ENCODE data around the gene MUC13.

Gene MUC13

DNA sequence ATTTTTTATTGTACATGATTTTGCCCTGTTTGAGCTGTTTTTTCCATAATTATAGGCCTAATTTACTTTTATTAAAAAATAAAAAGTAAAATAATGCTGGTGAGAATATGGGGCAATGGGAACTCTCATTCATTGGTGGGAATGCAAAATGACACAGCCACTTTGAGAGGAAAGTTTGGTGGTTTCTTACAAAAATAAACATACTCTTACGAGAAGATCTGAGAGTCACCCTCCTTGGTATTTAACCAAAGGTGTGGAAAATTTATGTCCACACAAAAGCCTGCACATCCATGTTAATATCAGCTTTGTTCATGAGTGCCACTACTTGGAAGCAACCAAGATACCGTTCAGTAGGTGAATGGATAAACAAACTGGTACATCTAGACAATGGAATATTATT, 9.8 kb downstream of the MUC13 start:
- Histone ChIP-seq H4K91ac (ENCODE audit: low read length) (no peak overlapping the region), H2AK5ac (ENCODE audit: low read length, severe bottlenecking) (no peak overlapping the region), H3K18ac (ENCODE audit: low read depth in 1 of 2, low read length in 2 of 2) (no peak overlapping the region), H3K4me2 (ENCODE audit: low read length, poor library complexity, severe bottlenecking) (no peak overlapping the region), H3K9me3 (ENCODE audit: control insufficient read depth, low read length) (no peaks in the 10 kb centered on the region), H3K23ac (ENCODE audit: low read length in 2 of 2) (no peak overlapping the region), H3K79me1 (replicated peaks; ENCODE audit: low read length, poor library complexity, severe bottlenecking) (no peaks in the 10 kb centered on the region), H3K27ac (ENCODE audit: low read length, poor library complexity, severe bottlenecking) (no peak overlapping the region), H3K14ac (ENCODE audit: low read length in 2 of 2) (no peak overlapping the region), H3K9ac (ENCODE audit: low read length) (no peak overlapping the region), H2AFZ (ENCODE audit: low read depth, low read length) (no peak overlapping the region), H2BK120ac (ENCODE audit: low read depth, low read length) (no peak overlapping the region), H3K4me1 (ENCODE audit: control insufficient read depth, insufficient read depth, low read depth, low read length) (no peaks in the 10 kb centered on the region), H3K4me3 (ENCODE audit: insufficient read depth in 1 of 2, low read depth in 1 of 2, low read length in 2 of 2) (no peak overlapping the region), H3K27me3 (ENCODE audit: control insufficient read depth in 1 of 2, insufficient read depth in 1 of 2, low read length in 2 of 2) (no peaks in the 10 kb centered on the region), H2BK15ac (ENCODE audit: low read depth, poor library complexity, severe bottlenecking) (no peak overlapping the region), H3K4ac (ENCODE audit: low read depth in 1 of 2, low read length in 2 of 2) (no peak overlapping the region), H4K8ac (ENCODE audit: low read length) (no peak overlapping the region), H2BK5ac (ENCODE audit: low read depth, low read length, poor library complexity, severe bottlenecking) (no peak overlapping the region), H3K36me3 (ENCODE audit: control insufficient read depth in 1 of 2, insufficient read depth in 2 of 2, low read depth in 1 of 2, low read length in 2 of 2) (no peaks in the 10 kb centered on the region), H2BK12ac (ENCODE audit: low read length in 2 of 2) (no peak overlapping the region)
- WGBS, result 100% methylated on average over 1 of the region's 2 CpGs
- no peak for DNase-seq

DNA sequence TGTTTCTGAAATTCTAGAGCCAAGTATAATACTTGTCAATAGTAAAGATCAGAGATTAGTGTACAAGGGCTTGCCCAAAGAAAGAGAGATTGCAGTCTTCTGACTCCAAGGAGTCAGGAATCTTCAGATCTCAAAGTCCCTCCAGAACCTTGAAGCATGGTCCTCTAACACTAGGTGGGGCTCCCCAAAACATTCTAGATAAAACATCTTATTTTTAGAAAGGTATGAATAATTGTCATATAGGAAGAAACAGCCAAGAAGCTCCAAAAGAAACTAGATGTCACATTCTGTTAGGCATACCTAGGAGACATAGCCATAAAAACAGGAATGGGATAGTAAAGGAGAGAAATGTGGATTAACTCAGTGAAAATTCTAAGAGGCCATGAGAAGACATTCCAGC, 10.7 kb downstream of the MUC13 start:
- Histone ChIP-seq H2AK5ac (ENCODE audit: low read length, severe bottlenecking) (no peak overlapping the region), H3K23ac (ENCODE audit: low read length in 2 of 2) (no peak overlapping the region), H2BK5ac (ENCODE audit: low read depth, low read length, poor library complexity, severe bottlenecking) (no peak overlapping the region), H2BK120ac (ENCODE audit: low read depth, low read length) (no peak overlapping the region), H3K27me3 (ENCODE audit: control insufficient read depth in 1 of 2, insufficient read depth in 1 of 2, low read length in 2 of 2) (no peaks in the 10 kb centered on the region), H3K4me1 (ENCODE audit: control insufficient read depth, insufficient read depth, low read depth, low read length) (peaks cover 2% of the 10 kb centered on the region), H4K91ac (ENCODE audit: low read length) (no peak overlapping the region), H3K27ac (ENCODE audit: low read length, poor library complexity, severe bottlenecking) (no peak overlapping the region), H3K36me3 (ENCODE audit: control insufficient read depth in 1 of 2, insufficient read depth in 2 of 2, low read depth in 1 of 2, low read length in 2 of 2) (no peaks in the 10 kb centered on the region), H3K9me3 (ENCODE audit: control insufficient read depth, low read length) (no peaks in the 10 kb centered on the region), H3K9ac (ENCODE audit: low read length) (no peak overlapping the region), H4K8ac (ENCODE audit: low read length) (no peak overlapping the region), H3K4ac (ENCODE audit: low read depth in 1 of 2, low read length in 2 of 2) (no peak overlapping the region), H3K4me2 (ENCODE audit: low read length, poor library complexity, severe bottlenecking) (no peak overlapping the region), H3K18ac (ENCODE audit: low read depth in 1 of 2, low read length in 2 of 2) (no peak overlapping the region), H2AFZ (ENCODE audit: low read depth, low read length) (no peak overlapping the region), H2BK12ac (ENCODE audit: low read length in 2 of 2) (no peak overlapping the region), H3K14ac (ENCODE audit: low read length in 2 of 2) (no peak overlapping the region), H3K79me1 (replicated peaks; ENCODE audit: low read length, poor library complexity, severe bottlenecking) (no peaks in the 10 kb centered on the region), H2BK15ac (ENCODE audit: low read depth, poor library complexity, severe bottlenecking) (no peak overlapping the region), H3K4me3 (ENCODE audit: insufficient read depth in 1 of 2, low read depth in 1 of 2, low read length in 2 of 2) (no peak overlapping the region)
- no peak for DNase-seq

DNA sequence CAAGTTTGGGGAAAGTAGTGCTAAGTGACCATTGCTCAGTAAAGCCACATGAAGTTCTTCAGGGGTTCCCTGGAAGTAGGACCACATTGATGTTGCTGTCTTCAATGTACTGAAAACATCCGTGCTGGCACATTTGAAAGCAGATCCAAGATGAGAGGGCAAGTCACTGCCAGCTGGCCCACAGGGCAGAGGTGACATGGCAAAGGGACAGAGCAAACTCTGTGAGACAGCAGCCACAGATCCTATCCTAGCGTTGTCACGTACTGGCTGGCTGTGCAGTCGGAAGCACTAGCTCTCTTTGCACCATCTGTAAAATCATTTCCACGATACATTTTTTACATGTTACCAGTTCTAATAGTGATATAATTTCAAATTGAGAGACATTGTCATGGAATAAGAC, 13.8 kb downstream of the MUC13 start:
- Histone ChIP-seq H4K91ac (ENCODE audit: low read length) (no peak overlapping the region), H3K4ac (ENCODE audit: low read depth in 1 of 2, low read length in 2 of 2) (peak overlapping the region in 1 of 2 experiments; percentile 35), H3K9me3 (ENCODE audit: control insufficient read depth, low read length) (no peaks in the 10 kb centered on the region), H3K4me1 (ENCODE audit: control insufficient read depth, insufficient read depth, low read depth, low read length) (peaks cover 2% of the 10 kb centered on the region), H2BK5ac (ENCODE audit: low read depth, low read length, poor library complexity, severe bottlenecking) (no peak overlapping the region), H2AFZ (ENCODE audit: low read depth, low read length) (no peak overlapping the region), H3K18ac (ENCODE audit: low read depth in 1 of 2, low read length in 2 of 2) (no peak overlapping the region), H3K79me1 (replicated peaks; ENCODE audit: low read length, poor library complexity, severe bottlenecking) (no peaks in the 10 kb centered on the region), H2BK15ac (ENCODE audit: low read depth, poor library complexity, severe bottlenecking) (no peak overlapping the region), H3K23ac (ENCODE audit: low read length in 2 of 2) (no peak overlapping the region), H2BK120ac (ENCODE audit: low read depth, low read length) (no peak overlapping the region), H3K9ac (ENCODE audit: low read length) (no peak overlapping the region), H3K27ac (ENCODE audit: low read length, poor library complexity, severe bottlenecking) (no peak overlapping the region), H3K27me3 (ENCODE audit: control insufficient read depth in 1 of 2, insufficient read depth in 1 of 2, low read length in 2 of 2) (peaks cover 0 to 11% of the 10 kb centered on the region in 2 experiments), H3K4me2 (ENCODE audit: low read length, poor library complexity, severe bottlenecking) (no peak overlapping the region), H2BK12ac (ENCODE audit: low read length in 2 of 2) (no peak overlapping the region), H3K14ac (ENCODE audit: low read length in 2 of 2) (no peak overlapping the region), H4K8ac (ENCODE audit: low read length) (no peak overlapping the region), H3K4me3 (ENCODE audit: insufficient read depth in 1 of 2, low read depth in 1 of 2, low read length in 2 of 2) (no peak overlapping the region), H2AK5ac (ENCODE audit: low read length, severe bottlenecking) (no peak overlapping the region), H3K36me3 (ENCODE audit: control insufficient read depth in 1 of 2, insufficient read depth in 2 of 2, low read depth in 1 of 2, low read length in 2 of 2) (no peaks in the 10 kb centered on the region)
- 85% methylated on average over 1 of the region's 5 CpGs for WGBS
- no peak for DNase-seq

DNA sequence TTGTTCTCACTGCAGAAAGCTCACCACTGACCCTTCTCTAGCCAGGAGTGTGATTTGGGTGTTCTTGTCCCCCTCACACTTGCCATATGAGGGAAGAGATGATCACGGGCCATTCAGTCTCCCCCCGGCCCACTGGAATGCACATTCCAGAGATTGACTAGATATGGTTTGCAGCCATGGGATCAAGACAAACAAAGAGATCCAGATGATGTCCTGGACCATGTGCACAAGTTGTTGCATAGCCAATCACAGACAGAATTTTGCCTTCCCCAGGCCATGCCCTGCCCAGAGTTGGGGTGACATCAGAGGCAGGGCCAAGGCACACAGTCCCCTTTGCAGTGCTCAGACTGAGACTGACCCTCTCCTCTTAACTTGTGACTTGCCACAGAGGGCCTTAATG, 14.8 kb downstream of the MUC13 start:
- Histone ChIP-seq H2BK120ac (ENCODE audit: low read depth, low read length) (no peak overlapping the region), H3K4me1 (ENCODE audit: control insufficient read depth, insufficient read depth, low read depth, low read length) (peaks cover 2% of the 10 kb centered on the region), H3K9ac (ENCODE audit: low read length) (no peak overlapping the region), H2BK5ac (ENCODE audit: low read depth, low read length, poor library complexity, severe bottlenecking) (no peak overlapping the region), H2BK15ac (ENCODE audit: low read depth, poor library complexity, severe bottlenecking) (no peak overlapping the region), H2BK12ac (ENCODE audit: low read length in 2 of 2) (no peak overlapping the region), H3K27me3 (ENCODE audit: control insufficient read depth in 1 of 2, insufficient read depth in 1 of 2, low read length in 2 of 2) (peaks cover 7 to 11% of the 10 kb centered on the region in 2 experiments), H3K4me2 (ENCODE audit: low read length, poor library complexity, severe bottlenecking) (no peak overlapping the region), H3K18ac (ENCODE audit: low read depth in 1 of 2, low read length in 2 of 2) (no peak overlapping the region), H3K79me1 (replicated peaks; ENCODE audit: low read length, poor library complexity, severe bottlenecking) (no peaks in the 10 kb centered on the region), H3K27ac (ENCODE audit: low read length, poor library complexity, severe bottlenecking) (no peak overlapping the region), H2AK5ac (ENCODE audit: low read length, severe bottlenecking) (no peak overlapping the region), H3K36me3 (ENCODE audit: control insufficient read depth in 1 of 2, insufficient read depth in 2 of 2, low read depth in 1 of 2, low read length in 2 of 2) (no peaks in the 10 kb centered on the region), H3K9me3 (ENCODE audit: control insufficient read depth, low read length) (no peaks in the 10 kb centered on the region), H3K4ac (ENCODE audit: low read depth in 1 of 2, low read length in 2 of 2) (no peak overlapping the region), H3K14ac (ENCODE audit: low read length in 2 of 2) (no peak overlapping the region), H4K91ac (ENCODE audit: low read length) (no peak overlapping the region), H4K8ac (ENCODE audit: low read length) (no peak overlapping the region), H2AFZ (ENCODE audit: low read depth, low read length) (no peak overlapping the region), H3K4me3 (ENCODE audit: insufficient read depth in 1 of 2, low read depth in 1 of 2, low read length in 2 of 2) (no peak overlapping the region), H3K23ac (ENCODE audit: low read length in 2 of 2) (peak overlapping the region in 1 of 2 experiments; percentile 46)
- DNase-seq, result peak; percentile 32
- WGBS, result 26% methylated on average over 2 of the region's 2 CpGs
